ENCODE measurements around the gene TCAP.

- no peak for TF ChIP-seq EZH2 (IDR thresholded peaks at IDR 0.05; ENCODE audit: low read length, missing control alignments)
- TF ChIP-seq, protein P1, sequence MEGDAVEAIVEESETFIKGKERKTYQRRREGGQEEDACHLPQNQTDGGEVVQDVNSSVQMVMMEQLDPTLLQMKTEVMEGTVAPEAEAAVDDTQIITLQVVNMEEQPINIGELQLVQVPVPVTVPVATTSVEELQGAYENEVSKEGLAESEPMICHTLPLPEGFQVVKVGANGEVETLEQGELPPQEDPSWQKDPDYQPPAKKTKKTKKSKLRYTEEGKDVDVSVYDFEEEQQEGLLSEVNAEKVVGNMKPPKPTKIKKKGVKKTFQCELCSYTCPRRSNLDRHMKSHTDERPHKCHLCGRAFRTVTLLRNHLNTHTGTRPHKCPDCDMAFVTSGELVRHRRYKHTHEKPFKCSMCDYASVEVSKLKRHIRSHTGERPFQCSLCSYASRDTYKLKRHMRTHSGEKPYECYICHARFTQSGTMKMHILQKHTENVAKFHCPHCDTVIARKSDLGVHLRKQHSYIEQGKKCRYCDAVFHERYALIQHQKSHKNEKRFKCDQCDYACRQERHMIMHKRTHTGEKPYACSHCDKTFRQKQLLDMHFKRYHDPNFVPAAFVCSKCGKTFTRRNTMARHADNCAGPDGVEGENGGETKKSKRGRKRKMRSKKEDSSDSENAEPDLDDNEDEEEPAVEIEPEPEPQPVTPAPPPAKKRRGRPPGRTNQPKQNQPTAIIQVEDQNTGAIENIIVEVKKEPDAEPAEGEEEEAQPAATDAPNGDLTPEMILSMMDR (conservative IDR thresholded peaks at IDR 0.05 in 1 of 2, IDR thresholded peaks at IDR 0.05 in 1 of 2; ENCODE audit: low read depth in 1 of 2, low read length in 2 of 2) = no peak
Measured at GRCh38 chr17:39674702-39675389, 9.7 kb downstream of the TCAP start.

Measured in fibroblast of lung (primary cell).